ENCODE results near the gene TMEM127.

- no peak for TF ChIP-seq CTCF (IDR thresholded peaks at IDR 0.05 in 4 of 5, conservative IDR thresholded peaks at IDR 0.05 in 1 of 5)
- no peak for TF ChIP-seq POLR2A (IDR thresholded peaks at IDR 0.05)
Measured at GRCh38 chr2:96262306-96262705, 3.5 kb downstream of the TMEM127 start.

Data from gastrocnemius medialis (tissue), 4 donors.